HG03558 (cell line): ENCODE measurements around the gene ASGR1.
"Not testable (repeated sequence)": the region's sequence is repeated elsewhere in the genome, so short reads cannot be mapped to it uniquely, and the experiment has no call there.

Experiments used
- ATAC-seq: cut with Tn5 transposase; IDR thresholded peaks from one replicate; pipeline ENCODE4 v1.9.1; 2021; ENCODE audit warnings: moderate number of reproducible peaks; ENCODE audit not compliant: unreplicated experiment; ENCODE audit errors: extremely low read depth

The ASGR1 gene

GRCh38 chr17:7192271-7192937, 13.2 kb upstream of the ASGR1 start:
- ATAC-seq, result no peak

DNA sequence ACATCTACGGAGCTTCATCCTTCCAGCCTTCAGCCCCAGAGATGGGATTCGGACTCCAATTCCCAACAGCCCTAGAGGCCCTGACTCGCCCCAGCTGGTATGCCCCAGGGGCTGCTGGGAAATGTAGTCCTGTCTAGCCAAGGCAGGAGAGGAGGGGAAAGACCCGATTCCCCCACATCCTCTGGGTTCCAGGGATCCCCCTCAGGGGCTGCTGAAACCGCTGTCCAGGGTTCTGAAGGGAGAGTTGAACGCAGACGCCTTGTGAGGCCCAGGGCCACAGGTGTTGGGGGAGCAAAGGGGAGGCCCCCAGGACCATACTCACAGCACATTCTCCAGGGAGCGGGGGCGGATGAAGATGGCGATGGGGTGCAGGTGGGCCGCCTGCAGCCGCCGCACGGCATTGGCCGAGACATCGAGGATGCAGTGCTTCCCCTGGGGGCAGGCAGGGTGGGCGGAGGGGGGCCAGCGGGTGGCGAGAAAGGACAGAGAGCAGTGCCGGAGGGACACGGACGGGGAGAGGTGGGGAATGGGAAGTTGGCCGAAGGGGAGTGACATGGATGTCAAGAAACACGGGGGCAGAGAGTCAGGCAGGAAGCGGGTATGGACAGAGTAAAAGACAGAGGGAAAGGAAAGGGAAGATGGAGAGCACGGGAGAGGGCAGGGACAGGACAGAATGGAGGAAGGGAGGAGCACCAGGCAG, 12.6 kb upstream of the ASGR1 start:
- no peak for ATAC-seq

DNA sequence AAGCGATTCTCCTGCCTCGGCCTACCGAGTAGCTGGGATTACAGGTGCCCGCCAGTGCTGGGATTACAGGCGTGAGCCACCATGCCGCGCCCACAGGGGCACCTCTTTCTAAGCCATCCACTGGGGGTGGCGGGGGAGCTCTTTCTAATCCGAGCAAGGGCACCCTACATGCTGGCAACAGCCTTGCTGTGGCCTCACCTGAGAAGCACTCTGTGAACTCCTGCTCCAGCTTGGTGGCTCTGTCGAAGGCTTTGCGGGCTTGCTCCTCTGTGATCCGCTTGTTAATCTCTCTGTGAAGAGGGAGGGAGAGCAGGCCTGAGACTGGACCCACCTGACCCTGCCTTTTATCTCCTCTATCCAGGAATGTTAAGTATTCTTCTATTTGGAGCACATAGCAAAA, 11.9 kb upstream of the ASGR1 start:
- ATAC-seq, result no peak

GRCh38 chr17:7190276-7190917, 11.2 kb upstream of the ASGR1 start:
- ATAC-seq, result no peak

DNA sequence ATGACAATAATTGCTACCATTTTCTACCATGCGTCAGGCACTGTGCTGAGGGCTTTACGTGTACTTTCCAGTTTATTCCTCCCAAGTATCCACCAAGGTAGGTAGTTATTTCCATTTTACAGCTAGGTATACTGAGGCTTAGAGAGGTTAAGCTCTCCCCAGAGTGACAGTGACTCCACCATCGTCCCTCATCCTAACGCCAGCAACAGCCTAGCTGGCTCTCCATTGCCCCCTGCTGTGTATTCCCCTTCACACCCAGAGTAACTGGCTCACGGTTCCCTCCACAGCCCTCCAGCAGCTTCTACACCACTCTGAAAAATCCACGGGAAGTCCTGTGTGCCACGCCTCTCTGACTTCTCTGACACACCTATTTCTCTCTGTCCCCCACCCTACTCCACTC, 7.1 kb upstream of the ASGR1 start:
- ATAC-seq, result no peak

GRCh38 chr17:7184647-7185046, 5.5 kb upstream of the ASGR1 start:
- ATAC-seq, result no peak

- ATAC-seq, result no peak
Observed at GRCh38 chr17:7184091-7184488, 4.9 kb upstream of the ASGR1 start.

DNA sequence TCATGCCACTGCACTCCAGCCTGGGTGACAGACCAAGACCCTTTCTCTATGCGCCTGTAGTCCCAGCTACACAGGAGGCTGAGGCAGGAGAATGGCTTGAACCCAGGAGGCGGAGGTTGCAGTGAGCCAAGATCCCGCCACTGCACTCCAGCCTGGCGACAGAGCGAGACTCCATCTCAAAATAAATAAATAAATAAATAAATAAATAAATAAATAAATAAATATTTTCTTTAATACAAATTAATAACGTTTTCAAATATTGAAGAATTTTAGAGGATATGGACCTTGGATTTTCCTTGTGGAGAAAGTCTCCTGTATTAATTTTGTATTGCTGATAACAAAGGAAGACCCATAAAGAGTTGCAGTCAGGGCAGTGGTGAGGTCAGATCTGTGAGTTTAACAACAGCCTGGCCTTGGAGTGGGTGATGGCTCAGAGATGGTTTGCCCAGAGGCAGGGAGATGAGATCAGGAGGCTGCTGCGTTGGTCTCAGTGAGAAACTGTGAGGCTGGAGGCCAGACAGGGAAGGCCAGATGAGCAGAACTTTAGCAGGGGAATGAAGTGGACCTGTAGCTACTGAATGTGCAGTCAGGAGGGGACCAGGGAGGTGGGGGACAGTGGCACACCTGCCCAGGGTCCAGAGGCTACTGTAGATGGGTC, 4.4 kb upstream of the ASGR1 start:
- ATAC-seq, result no peak

- ATAC-seq, result not testable (repeated sequence)
Observed at GRCh38 chr17:7182101-7182500, 2.9 kb upstream of the ASGR1 start.

DNA sequence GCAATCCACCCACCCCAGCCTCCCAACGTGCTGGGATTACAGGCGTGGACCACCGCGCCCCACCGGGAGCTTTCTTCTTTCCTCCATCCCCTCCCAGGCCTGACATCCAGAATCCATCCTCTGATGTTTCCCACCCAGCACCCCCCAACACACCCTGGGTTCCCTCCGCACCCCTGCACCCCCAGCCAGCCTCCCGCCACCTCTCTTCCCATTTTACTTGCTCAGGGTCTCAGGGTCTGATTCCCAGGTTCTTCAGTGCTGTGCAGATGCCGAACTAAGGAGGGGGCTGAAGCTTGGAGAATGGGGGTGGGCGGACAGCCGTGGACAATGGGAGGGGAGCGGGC, 225 bp downstream of the ASGR1 start:
- ATAC-seq, result no peak

DNA sequence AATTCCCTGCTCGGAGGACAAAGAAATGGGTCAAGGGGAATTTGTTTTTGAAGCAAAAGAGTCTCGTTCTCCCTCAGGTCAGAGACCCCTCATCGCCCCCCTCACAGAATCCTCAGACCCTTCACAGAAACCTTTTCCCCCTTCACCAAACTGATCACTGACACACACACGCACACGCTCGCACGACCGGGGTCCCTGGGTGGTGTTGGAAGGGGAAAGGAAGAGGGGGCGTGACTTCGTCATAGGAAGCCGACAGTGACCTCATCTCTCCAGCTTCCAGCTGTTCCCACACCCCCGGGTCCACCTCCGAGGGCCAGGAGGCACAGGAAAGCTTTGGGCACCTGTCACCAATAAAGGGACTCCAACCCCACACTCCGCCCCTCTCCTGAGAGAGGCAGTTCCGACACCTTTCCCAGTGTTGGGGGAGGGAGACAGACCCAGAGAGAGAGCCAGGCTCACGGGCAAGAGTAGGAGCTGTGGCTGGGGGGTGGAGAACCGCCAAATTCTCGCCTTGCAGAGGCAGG, 1.2 kb downstream of the ASGR1 start:
- no peak for ATAC-seq

GRCh38 chr17:7177191-7177953, 1.8 kb downstream of the ASGR1 start:
- no peak for ATAC-seq

DNA sequence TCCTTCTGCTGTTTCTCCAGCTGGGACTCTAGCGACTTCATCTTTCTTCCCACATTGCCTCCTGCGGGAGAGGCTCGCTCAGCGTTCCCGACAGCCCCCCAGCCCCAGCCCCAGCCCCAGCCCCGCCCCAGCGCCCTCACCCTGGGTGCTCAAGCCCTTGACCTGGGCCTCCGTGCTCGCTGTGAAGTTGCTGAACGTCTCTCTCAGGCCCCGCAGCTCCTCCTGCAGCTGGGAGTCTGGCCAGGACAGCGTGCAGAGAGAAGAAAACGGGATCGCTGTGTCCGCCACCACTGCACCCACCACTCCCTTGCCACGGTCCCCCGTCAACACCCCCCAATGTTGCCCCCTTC, 2.4 kb downstream of the ASGR1 start:
- no peak for ATAC-seq

GRCh38 chr17:7176107-7176840, 2.9 kb downstream of the ASGR1 start:
- no peak for ATAC-seq

DNA sequence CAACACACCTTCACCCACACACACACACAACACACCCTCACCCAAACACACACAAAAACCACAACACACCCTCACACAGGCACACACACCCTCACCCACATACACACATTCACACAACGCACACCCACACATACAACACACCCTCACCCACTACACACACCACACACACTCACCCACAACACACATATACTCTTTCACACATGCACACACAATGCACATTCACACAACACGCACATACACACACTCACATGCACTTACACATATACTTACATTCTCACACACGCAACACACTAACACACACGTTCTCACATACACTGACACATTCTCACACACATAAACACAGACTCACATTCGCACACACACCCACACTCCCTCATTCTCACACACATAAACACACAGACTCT, 3.8 kb downstream of the ASGR1 start:
- ATAC-seq, result no peak

GRCh38 chr17:7174603-7175326, 4.4 kb downstream of the ASGR1 start:
- ATAC-seq, result no peak

DNA sequence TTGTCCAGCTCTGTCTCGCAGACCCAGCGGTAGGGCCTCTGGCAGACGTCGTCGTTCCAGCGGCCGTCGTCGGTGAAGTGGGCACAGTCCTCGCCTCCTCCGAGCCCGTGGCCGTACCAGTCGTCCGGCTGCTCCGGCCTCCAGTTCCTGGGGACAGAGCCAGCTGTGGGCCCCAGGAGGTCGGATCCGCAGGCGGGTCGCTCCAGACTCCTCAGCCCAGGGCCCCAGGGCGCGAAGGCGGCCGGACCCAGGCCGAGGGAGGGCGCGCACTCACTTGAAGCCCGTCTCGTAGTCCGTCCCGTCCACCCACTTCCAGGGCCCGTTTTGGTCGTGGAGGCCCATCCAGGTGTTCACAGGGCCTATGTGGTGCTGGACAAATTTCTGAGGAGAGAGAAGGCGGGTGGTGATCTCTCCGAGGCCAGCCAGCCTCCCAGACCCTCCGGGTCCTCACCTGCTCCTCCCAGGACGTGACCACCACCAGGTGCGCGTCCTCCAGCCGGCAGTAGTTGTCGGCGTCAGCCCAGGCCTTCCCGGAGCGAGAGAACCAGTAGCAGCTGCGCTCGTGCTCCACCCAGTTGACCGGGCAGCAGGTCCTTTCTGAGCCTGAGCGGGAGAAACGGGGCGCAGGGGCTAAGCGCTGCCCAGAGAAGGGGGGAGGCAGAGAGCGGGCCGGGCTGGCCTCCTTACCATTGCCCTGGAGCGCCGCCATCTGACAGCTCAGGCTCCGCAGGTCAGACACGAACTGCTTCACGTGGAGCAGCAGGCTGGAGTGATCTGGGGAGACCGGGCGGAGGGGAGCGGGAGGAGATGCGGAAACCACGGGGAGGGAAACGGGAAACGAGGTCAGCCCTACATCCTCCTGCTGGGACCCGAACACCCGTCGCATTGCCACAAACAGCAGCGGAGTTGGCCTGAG, 5.2 kb downstream of the ASGR1 start:
- no peak for ATAC-seq
